GM12875 (cell line): ENCODE measurements around the gene LPCAT1.

Experiments
- H3K4me3 ChIP-seq: one replicate; pipeline ENCODE4 v1.5.1; 2011; ENCODE audit warnings: low read depth, low read length, control low read depth
- CTCF ChIP-seq: IDR thresholded peaks from 2 replicates; pipeline ENCODE4 v1.5.1; 2011; ENCODE audit warnings: low read depth, mild to moderate bottlenecking, control low read depth, inconsistent platforms, low read length, moderate library complexity, borderline replicate concordance; ENCODE audit not compliant: insufficient read depth

The LPCAT1 gene

DNA sequence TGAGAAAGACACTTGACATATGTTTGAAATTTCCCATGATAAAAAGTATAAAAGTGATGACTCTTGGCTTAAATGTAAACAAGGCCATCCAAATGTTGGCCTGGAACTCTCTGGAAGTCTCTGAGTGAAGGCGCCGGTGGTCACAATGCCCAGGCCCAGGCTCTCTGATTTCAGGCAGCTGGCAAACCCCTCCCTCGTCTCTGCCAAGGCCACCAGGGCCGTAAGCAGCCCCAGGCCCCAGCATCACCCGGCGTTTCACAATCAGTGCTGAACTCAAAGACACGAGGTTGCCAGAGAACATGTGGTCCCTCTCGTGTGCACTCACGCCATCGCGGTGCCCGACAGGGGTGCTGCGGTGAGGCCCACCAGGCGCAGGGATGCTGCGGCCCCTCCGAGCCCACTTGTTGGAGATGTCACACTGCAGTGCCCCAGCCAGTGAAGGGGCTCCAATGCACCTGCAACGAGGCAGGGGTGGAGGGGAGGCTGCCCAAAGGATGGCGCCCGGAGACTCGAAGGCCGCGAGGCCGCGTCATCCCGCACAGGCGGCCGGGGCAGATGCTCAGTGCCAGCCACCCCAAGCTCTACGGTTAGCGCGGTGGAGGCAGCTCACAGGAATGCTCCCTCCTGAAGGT lies 15.0 kb downstream of the LPCAT1 start:
- H3K4me3 ChIP-seq, result no peak overlapping the region
- TF ChIP-seq CTCF, result no peak

- H3K4me3 ChIP-seq, result no peak overlapping the region
- TF ChIP-seq CTCF, result no peak
These were observed 15.7 kb downstream of the LPCAT1 start for GRCh38 chr5:1507961-1508658.

- TF ChIP-seq CTCF, result no peak
- H3K4me3 ChIP-seq, result no peak overlapping the region
These were observed 16.3 kb downstream of the LPCAT1 start for GRCh38 chr5:1507457-1507856.

DNA sequence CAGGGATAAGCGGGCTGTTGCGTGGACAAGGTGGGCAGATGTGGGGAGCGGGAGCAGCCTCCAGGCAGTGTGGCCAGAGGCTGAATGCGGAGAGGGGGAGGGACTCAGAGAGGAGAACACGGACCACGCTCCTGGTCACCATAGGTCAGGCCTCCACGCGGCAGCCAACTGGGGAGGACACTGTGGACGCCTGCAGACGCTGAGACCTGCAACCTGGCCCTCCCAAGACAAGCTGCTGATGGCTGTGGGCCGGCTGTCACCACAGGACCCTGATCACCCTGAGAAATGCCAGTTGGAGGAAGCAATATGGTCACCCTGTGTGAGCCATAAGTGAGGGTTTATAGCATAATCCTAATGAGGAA lies 16.8 kb downstream of the LPCAT1 start:
- TF ChIP-seq CTCF, result no peak
- no peak overlapping the region for H3K4me3 ChIP-seq

DNA sequence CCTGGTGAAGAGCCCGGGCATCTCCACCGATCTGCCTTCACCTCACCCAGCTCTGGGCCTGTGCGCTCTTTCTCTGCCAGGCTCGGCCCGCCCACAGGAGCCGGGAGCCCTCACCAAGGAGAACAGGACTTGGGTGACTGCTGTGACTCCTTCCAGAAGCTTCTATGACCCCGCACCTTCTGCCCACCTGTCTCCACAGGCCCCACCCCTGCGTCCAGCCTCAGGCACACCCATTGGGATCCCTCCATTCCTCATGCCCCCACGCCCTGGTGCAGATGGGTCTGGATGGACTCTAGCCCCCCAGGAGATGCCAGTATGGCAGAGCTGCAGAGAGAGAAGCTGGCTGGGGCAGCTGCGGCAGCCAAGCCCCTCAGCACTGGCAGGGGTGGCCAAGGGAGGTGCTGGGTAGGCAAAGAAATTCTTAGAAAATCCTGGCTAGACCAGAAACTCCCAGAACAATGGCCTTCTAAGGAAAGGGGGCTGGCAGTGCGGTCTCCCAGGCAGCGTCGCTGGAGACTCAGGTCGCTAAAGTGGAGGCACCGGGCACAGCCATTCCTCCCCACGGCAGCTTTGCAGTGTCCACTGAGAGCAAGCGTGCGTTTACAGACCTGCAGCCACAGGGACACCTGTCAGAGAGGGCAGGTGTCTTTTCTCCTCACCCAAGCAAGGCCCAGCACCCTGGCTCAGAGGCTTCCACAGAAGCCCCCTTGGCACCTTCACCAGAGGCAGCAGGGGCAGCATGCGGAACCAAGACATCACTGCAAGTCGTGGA lies 17.3 kb downstream of the LPCAT1 start:
- no peak for TF ChIP-seq CTCF
- H3K4me3 ChIP-seq, result no peak overlapping the region

- peak overlapping the region; percentile 32 for H3K4me3 ChIP-seq
- TF ChIP-seq CTCF, result no peak
These were observed 18.1 kb downstream of the LPCAT1 start for GRCh38 chr5:1505506-1506241.

DNA sequence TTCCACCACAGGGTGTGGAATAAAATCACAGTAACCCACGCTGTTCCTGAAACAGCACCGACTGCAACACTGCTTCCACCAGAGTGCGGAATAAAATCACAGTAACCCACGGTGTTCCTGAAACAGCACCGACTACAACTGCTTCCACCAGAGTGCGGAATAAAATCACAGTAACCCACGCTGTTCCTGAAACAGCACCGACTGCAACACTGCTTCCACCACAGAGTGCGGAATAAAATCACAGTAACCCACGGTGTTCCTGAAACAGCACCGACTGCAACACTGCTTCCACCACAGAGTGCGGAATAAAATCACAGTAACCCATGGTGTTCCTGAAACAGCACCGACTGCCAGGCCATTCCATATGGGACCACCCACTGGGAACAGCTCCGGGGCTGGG lies 18.7 kb downstream of the LPCAT1 start:
- H3K4me3 ChIP-seq, result peak overlapping the region; percentile 32
